Measurements from ENCODE around the gene ARHGEF17.

DNA sequence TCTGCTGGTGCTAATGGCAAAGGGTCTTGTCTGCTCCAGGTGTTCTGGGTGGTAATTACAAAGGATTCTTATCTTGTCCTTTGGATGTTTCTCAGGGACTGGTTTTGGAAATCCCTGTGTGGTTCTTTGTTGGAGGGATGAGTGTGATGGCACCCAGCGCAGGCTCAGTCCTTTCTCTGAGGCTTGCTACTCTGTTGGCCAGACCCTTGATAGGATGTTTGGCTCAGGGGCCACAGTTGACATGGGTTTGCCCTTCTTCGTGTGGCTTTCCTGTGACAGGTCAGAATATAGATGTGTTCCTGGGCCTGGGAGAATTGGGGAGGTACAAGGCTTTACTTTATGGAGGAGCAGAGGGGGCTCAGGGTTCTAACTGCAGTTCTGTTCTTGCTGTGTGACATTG lies 4.0 kb downstream of the ARHGEF17 start:
- TF ChIP-seq CTCF (conservative IDR thresholded peaks at IDR 0.05): no peak
- no peak for TF ChIP-seq ZFX (IDR thresholded peaks at IDR 0.05)

Measured in C4-2B (cell line).